Memory B cell (primary cell): ENCODE data around the gene EDEM2.
"Not testable (repeated sequence)": the region's sequence is repeated elsewhere in the genome, so short reads cannot be mapped to it uniquely, and the experiment has no call there.

Experiments used
- ATAC-seq: fragments of 150-1000 bp; cut with Tn5 transposase; 2 replicates; pipeline ENCODE4 v1.10.0; 2021; ENCODE audit warnings: low read depth, mild to moderate bottlenecking, moderate library complexity
- DNase-seq, 2 donors: peaks; one replicate each; pipeline ENCODE4 v3.0.0; 2022; ENCODE audit warnings: low spot score in 2 of 2
- H3K27ac Mint-ChIP-seq: one replicate; pipeline ENCODE4 v1.8.0; 2022; ENCODE audit warnings: mild to moderate bottlenecking, moderate library complexity, mixed read lengths
- H3K27me3 Mint-ChIP-seq: one replicate; pipeline ENCODE4 v1.8.0; 2022; ENCODE audit warnings: mixed read lengths
- H3K36me3 Mint-ChIP-seq: one replicate; pipeline ENCODE4 v1.8.0; 2022; ENCODE audit warnings: mild to moderate bottlenecking, mixed read lengths
- H3K4me1 Mint-ChIP-seq: one replicate; pipeline ENCODE4 v1.8.0; 2022; ENCODE audit warnings: mixed read lengths
- H3K4me3 Mint-ChIP-seq: one replicate; pipeline ENCODE4 v1.8.0; 2022; ENCODE audit warnings: mild to moderate bottlenecking, moderate library complexity, mixed read lengths
- H3K9me3 Mint-ChIP-seq: one replicate; pipeline ENCODE4 v1.8.0; 2022; ENCODE audit warnings: mixed read lengths

EDEM2 gene

GRCh38 chr20:35104685-35105295, 42.3 kb downstream of the EDEM2 start:
- Mint-ChIP-seq H3K9me3 (no peaks in the 10 kb centered on the region), H3K4me1 (peaks cover 5% of the 10 kb centered on the region), H3K27me3 (peaks cover 4% of the 10 kb centered on the region)

DNA sequence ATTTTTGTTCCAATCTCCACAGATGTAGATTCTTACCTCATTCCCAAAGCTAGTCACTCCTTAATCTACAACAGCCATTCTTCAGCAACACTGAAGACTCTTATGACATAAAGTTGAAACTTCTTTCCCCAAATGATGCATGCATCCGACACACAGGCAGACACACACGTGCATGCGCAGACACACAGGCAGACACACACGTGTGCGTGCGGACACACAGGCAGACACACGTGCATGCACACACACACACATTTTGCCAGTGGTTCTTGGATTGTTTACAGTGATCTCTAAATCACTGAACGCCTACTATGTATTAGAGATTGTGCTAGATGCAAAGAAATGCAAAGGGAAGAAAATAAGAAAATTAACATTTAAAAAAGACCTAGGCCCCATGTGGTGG, 45.5 kb downstream of the EDEM2 start:
- ATAC-seq = no peak
- H3K27me3 Mint-ChIP-seq = peaks cover 4% of the 10 kb centered on the region
- H3K27ac Mint-ChIP-seq = no peak overlapping the region
- peaks cover 5% of the 10 kb centered on the region for H3K4me1 Mint-ChIP-seq
- H3K9me3 Mint-ChIP-seq = no peaks in the 10 kb centered on the region
- DNase-seq = no peak
- peaks cover 2% of the 10 kb centered on the region for H3K36me3 Mint-ChIP-seq
- H3K4me3 Mint-ChIP-seq = no peak overlapping the region

More at GRCh38 chr20:35104685-35105295, 42.3 kb downstream of the EDEM2 start:
- DNase-seq (no peak), ATAC-seq (no peak)
- H3K36me3 Mint-ChIP-seq = peaks cover 2% of the 10 kb centered on the region
- no peak overlapping the region for H3K4me3 Mint-ChIP-seq
- H3K27ac Mint-ChIP-seq = no peak overlapping the region

DNA sequence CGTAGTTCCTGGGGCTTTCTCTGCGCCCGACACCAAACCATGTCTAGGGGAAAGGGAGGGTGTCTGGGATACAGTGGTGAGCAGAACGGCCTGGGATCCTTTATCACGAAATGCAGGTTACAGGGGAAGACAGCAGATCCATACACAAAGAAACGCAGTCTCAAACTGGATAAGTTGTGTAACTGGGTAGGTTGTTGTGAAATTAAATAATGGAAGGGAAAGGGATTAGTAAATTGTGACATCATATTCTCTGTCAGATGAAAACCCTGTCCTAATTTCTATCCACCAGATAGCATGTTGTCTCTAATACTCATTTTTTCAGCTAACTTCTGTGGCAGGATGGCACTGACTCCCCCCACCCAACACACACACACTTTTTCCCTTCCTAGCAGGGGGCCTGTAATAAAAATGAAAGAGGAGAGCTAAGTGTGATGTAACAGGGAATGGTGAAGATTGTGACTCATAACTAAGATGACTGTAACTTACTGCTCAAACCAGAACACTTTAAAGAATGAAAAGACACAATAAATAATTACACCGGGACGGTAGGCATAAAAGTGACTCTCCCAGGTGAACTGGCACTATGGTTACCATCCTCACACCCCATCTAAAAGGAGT, 53.8 kb downstream of the EDEM2 start:
- DNase-seq = no peak

DNA sequence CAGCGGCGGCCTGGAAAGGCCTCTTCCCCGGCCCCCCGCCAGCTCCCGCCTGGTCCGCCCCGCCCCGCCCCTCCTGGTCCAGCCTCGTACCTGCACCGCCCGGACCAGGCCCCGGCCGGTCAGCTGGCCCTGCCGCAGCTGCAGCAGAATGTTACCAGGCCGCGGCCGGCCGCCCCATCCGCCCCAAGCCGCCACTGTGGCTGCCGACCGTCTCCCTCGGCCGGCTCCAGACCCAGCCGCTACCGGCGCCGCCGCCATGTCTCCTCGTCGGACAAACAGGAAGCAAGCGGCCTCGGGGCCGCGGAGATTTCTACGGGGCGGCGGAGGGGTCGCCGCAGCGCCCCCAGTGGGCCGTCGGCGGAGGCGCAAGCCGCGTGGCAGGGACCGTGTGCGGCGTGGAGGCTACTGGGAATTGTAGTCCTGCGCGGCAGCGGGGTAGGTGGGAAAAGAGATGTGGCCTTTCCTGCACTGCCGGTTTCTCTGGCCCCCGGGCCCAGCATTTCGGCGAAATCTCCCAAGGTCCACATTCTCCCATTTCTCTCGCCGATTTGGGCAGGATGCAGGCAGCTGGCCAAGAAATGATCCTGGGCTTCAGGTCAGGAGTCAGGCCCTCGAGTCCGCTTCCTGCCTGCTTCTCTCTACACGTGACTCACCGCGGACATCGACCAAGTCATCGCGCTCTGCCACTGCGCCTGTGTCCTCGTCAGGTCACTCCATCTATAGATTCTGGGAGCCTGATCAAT, 54.4 kb downstream of the EDEM2 start, which contains the start of gene TRPC4AP:
TSS of gene TRPC4AP (minus strand) at position 284 of the 743 bp plus-strand sequence. CDS start at position 258, 26 bp downstream.
- peak; percentile 96 for ATAC-seq
- peak; percentile 89 to 91 for DNase-seq
- peak within 1 kb of the TSS; percentile 84 for H3K27ac Mint-ChIP-seq
- peak within 1 kb of the TSS; percentile 97 for H3K4me3 Mint-ChIP-seq
- no peaks in the 10 kb centered on the region for H3K9me3 Mint-ChIP-seq
- peaks cover 27% of the 10 kb centered on the region for H3K4me1 Mint-ChIP-seq
- no peaks in the 10 kb centered on the region for H3K27me3 Mint-ChIP-seq
- peaks cover 2% of the 10 kb centered on the region for H3K36me3 Mint-ChIP-seq

More for the DNA sequence above, 53.8 kb downstream of the EDEM2 start:
- H3K27ac Mint-ChIP-seq = peak overlapping the region; percentile 84
- no peaks in the 10 kb centered on the region for H3K9me3 Mint-ChIP-seq
- H3K4me3 Mint-ChIP-seq = peak overlapping the region; percentile 97
- peaks cover 2% of the 10 kb centered on the region for H3K36me3 Mint-ChIP-seq
- H3K27me3 Mint-ChIP-seq = no peaks in the 10 kb centered on the region
- H3K4me1 Mint-ChIP-seq = peaks cover 22% of the 10 kb centered on the region
- no peak for ATAC-seq

GRCh38 chr20:35091816-35092523, 55.2 kb downstream of the EDEM2 start:
- H3K36me3 Mint-ChIP-seq = peaks cover 2% of the 10 kb centered on the region
- peak overlapping the region; percentile 84 for H3K27ac Mint-ChIP-seq
- H3K4me3 Mint-ChIP-seq = peak overlapping the region; percentile 97
- ATAC-seq (peak; percentile 7), DNase-seq (no peak)
- H3K4me1 Mint-ChIP-seq = peaks cover 29% of the 10 kb centered on the region
- H3K27me3 Mint-ChIP-seq = no peaks in the 10 kb centered on the region
- H3K9me3 Mint-ChIP-seq = no peaks in the 10 kb centered on the region

DNA sequence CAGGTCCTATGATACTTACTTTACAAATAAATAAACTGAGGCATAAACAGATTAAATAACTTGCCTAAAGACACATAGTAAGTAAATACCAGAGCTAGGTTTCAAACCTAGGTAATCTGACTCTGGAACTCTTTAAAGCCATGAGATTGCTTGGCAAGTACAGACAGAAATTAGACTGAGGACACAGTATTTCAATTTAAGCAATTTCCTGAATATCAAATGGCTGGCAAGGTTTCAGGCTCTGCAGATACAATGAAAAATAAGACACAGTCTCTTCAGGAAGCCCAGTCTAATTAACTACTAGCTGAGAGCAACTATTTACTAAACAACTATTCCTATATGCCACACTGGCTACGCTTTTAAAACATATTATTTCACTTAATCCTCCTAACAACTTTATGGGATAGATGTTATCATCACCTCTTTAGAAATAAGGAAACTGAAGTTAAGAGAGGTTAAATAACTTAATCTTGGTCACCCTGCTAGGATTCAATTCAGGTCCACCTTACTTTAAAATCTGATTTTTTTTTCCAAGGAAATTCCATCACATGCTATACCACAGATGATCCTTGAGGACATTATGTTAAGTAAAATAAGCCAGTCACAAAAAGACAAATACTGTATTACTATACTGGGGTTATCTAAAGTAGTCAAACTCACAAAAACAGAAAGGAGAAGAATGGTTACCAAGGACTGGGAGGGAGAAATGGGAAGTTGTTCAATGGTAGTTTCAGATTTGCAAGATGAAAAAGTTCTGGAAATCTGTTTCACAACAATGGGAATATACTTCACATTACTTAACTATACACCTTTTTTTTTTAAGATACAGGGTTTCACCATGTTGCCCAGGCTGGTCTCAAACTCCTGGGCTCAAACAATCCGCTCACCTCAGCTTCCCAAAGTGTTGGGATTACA, 58.6 kb downstream of the EDEM2 start:
- Mint-ChIP-seq H3K9me3 (no peaks in the 10 kb centered on the region), H3K27me3 (no peaks in the 10 kb centered on the region), H3K27ac (peak overlapping the region; percentile 28), H3K4me3 (no peak overlapping the region), H3K4me1 (peaks cover 37% of the 10 kb centered on the region), H3K36me3 (peaks cover 2% of the 10 kb centered on the region)
- no peak for DNase-seq
- no peak for ATAC-seq

DNA sequence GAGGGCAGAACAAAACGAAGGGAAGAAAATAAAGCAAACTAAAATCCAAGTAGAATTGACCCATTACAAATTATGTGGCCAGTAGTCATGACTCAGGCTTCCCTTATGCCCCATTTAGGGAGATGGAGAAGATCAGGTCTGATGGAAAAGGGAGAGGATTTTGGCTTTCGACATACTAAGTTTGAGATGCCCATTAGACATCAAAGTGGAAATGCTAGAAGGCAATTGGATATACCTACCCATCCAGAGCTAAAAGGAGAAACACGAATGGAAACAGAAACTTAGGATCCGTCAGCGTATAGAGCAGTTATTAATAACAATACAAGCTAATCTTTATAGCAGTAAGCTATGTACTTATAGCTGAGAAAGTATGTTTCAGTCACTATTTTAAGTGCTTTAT, 59.3 kb downstream of the EDEM2 start:
- DNase-seq (no peak), ATAC-seq (no peak)
- no peaks in the 10 kb centered on the region for H3K27me3 Mint-ChIP-seq
- H3K36me3 Mint-ChIP-seq = peaks cover 2% of the 10 kb centered on the region
- H3K4me1 Mint-ChIP-seq = peaks cover 34% of the 10 kb centered on the region
- H3K9me3 Mint-ChIP-seq = no peaks in the 10 kb centered on the region
- H3K4me3 Mint-ChIP-seq = no peak overlapping the region
- no peak overlapping the region for H3K27ac Mint-ChIP-seq

GRCh38 chr20:35087355-35087754, 59.8 kb downstream of the EDEM2 start:
- Mint-ChIP-seq H3K9me3 (no peaks in the 10 kb centered on the region), H3K4me3 (no peak overlapping the region), H3K36me3 (peaks cover 2% of the 10 kb centered on the region), H3K27me3 (no peaks in the 10 kb centered on the region), H3K4me1 (peaks cover 35% of the 10 kb centered on the region), H3K27ac (no peak overlapping the region)
- no peak for DNase-seq
- no peak for ATAC-seq

GRCh38 chr20:35085477-35086225, 61.5 kb downstream of the EDEM2 start:
- H3K9me3 Mint-ChIP-seq = no peaks in the 10 kb centered on the region
- no peaks in the 10 kb centered on the region for H3K27me3 Mint-ChIP-seq
- H3K4me3 Mint-ChIP-seq = no peak overlapping the region
- peaks cover 27% of the 10 kb centered on the region for H3K4me1 Mint-ChIP-seq
- H3K36me3 Mint-ChIP-seq = peaks cover 2% of the 10 kb centered on the region
- H3K27ac Mint-ChIP-seq = no peak overlapping the region
- DNase-seq (no peak), ATAC-seq (no peak)

DNA sequence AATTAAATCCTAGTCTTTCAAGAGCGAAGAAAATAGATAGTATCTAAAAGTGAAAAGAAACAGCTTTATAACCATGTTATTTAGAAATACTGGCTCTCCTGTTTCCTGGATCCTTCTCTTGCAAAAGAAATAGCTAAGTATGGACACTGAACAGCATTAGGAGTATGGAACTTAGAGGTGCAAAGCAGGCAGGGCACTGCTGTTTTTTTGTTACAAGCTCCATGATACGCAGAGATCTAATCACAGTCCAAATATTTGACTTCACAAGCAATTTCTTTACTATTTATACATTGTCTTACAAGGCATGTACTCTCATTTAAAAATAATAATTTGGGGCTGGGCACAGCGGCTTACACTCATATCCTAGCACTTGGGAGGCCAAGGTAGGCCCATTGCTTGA, 62.1 kb downstream of the EDEM2 start:
- Mint-ChIP-seq H3K4me3 (no peak overlapping the region), H3K27me3 (no peaks in the 10 kb centered on the region), H3K4me1 (peaks cover 24% of the 10 kb centered on the region)

GRCh38 chr20:35080348-35080642, 66.8 kb downstream of the EDEM2 start:
- ATAC-seq, H3K4me3 Mint-ChIP-seq, DNase-seq, H3K27me3 Mint-ChIP-seq, H3K9me3 Mint-ChIP-seq, H3K27ac Mint-ChIP-seq: not testable (repeated sequence)
- H3K4me1 Mint-ChIP-seq = peaks cover 14% of the 10 kb centered on the region
- H3K36me3 Mint-ChIP-seq = peaks cover 20% of the 10 kb centered on the region

More for the DNA sequence above, 62.1 kb downstream of the EDEM2 start:
- DNase-seq (no peak), ATAC-seq (no peak)
- no peak overlapping the region for H3K27ac Mint-ChIP-seq
- H3K36me3 Mint-ChIP-seq = peaks cover 2% of the 10 kb centered on the region
- no peaks in the 10 kb centered on the region for H3K9me3 Mint-ChIP-seq

GRCh38 chr20:35079472-35080347, 67.4 kb downstream of the EDEM2 start:
- ATAC-seq (no peak), DNase-seq (no peak)
- Mint-ChIP-seq H3K4me3 (no peak overlapping the region), H3K4me1 (peaks cover 11% of the 10 kb centered on the region), H3K27ac (peak overlapping the region; percentile 56), H3K36me3 (peaks cover 24% of the 10 kb centered on the region), H3K27me3 (no peaks in the 10 kb centered on the region), H3K9me3 (no peaks in the 10 kb centered on the region)
